ENCODE measurements around the gene MC3R.

Gene MC3R

GRCh38 chr20:56247954-56248782 lies at the start of gene MC3R:
Gene MC3R (plus strand): TSS chr20:56248732. CDS start chr20:56248844, 112 bp downstream.
- no peaks in the 10 kb centered on the region for H3K36me3 ChIP-seq (ENCODE audit: insufficient read depth, low read length)
- no peak within 1 kb of the TSS for H3K4me3 ChIP-seq
- DNase-seq (ENCODE audit: low read depth, low spot score) = no peak
- no peak for TF ChIP-seq POLR2AphosphoS5 (IDR thresholded peaks at IDR 0.05; ENCODE audit: borderline replicate concordance, low read depth, low read length)
- no peak for TF ChIP-seq FOXP2 (optimal IDR thresholded peaks at IDR 0.05; ENCODE audit: control extremely low read depth, extremely low read length, insufficient read depth)
- TF ChIP-seq EZH2 (IDR thresholded peaks at IDR 0.05) = no peak
- no peak within 1 kb of the TSS for H3K9ac ChIP-seq (ENCODE audit: insufficient read length)
- no peaks in the 10 kb centered on the region for H3K9me3 ChIP-seq (ENCODE audit: low read depth, low read length)
- no peak within 1 kb of the TSS for H3K27ac ChIP-seq

DNA sequence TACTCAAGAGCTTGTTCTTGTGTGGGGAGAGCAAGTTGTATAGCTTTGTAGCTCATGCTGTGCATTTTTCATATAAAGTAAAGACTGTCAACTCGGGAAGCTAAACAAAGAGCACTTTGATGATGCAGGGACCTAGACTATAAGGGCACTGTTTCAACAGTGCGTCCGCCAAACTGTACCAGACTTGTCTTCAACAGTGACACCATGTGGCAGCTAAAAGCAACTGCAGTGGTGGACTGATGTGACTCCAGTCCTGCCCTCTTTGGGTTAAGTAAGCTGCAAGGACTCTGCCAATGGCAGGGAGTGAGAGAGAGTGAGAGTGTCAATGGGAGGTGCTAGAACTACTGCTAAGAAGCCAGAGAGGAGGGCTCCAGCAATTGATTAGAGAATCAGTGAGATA lies 48.1 kb upstream of the MC3R start:
- no peak for DNase-seq (ENCODE audit: low read depth, low spot score)
- Histone ChIP-seq H3K27ac (no peak overlapping the region), H3K4me3 (no peak overlapping the region), H3K9ac (ENCODE audit: insufficient read length) (no peak overlapping the region), H3K9me3 (ENCODE audit: low read depth, low read length) (no peaks in the 10 kb centered on the region; the same call in 1 of the 2 replicates), H3K36me3 (ENCODE audit: insufficient read depth, low read length) (no peaks in the 10 kb centered on the region)
- TF ChIP-seq POLR2AphosphoS5 (IDR thresholded peaks at IDR 0.05; ENCODE audit: borderline replicate concordance, low read depth, low read length) = no peak
- no peak for TF ChIP-seq FOXP2 (optimal IDR thresholded peaks at IDR 0.05; ENCODE audit: control extremely low read depth, extremely low read length, insufficient read depth)
- TF ChIP-seq EZH2 (IDR thresholded peaks at IDR 0.05) = no peak

- no peak overlapping the region for H3K27ac ChIP-seq
- no peak overlapping the region for H3K9ac ChIP-seq (ENCODE audit: insufficient read length)
- H3K4me3 ChIP-seq = no peak overlapping the region
- no peak for TF ChIP-seq POLR2AphosphoS5 (IDR thresholded peaks at IDR 0.05; ENCODE audit: borderline replicate concordance, low read depth, low read length)
- no peak for TF ChIP-seq FOXP2 (optimal IDR thresholded peaks at IDR 0.05; ENCODE audit: control extremely low read depth, extremely low read length, insufficient read depth)
- TF ChIP-seq EZH2 (IDR thresholded peaks at IDR 0.05) = no peak
- no peaks in the 10 kb centered on the region for H3K36me3 ChIP-seq (ENCODE audit: insufficient read depth, low read length)
- DNase-seq (ENCODE audit: low read depth, low spot score) = no peak
- H3K9me3 ChIP-seq (ENCODE audit: low read depth, low read length) = no peaks in the 10 kb centered on the region; the same call in 1 of the 2 replicates
Measured at GRCh38 chr20:56202493-56203077, 45.9 kb upstream of the MC3R start.

- TF ChIP-seq POLR2AphosphoS5 (IDR thresholded peaks at IDR 0.05; ENCODE audit: borderline replicate concordance, low read depth, low read length) (no peak), FOXP2 (optimal IDR thresholded peaks at IDR 0.05; ENCODE audit: control extremely low read depth, extremely low read length, insufficient read depth) (no peak), EZH2 (IDR thresholded peaks at IDR 0.05) (no peak)
- H3K9me3 ChIP-seq (ENCODE audit: low read depth, low read length) = no peaks in the 10 kb centered on the region; the same call in 1 of the 2 replicates
- H3K4me3 ChIP-seq = no peak overlapping the region
- H3K27ac ChIP-seq = no peak overlapping the region
- DNase-seq (ENCODE audit: low read depth, low spot score) = no peak
- no peaks in the 10 kb centered on the region for H3K36me3 ChIP-seq (ENCODE audit: insufficient read depth, low read length)
- no peak overlapping the region for H3K9ac ChIP-seq (ENCODE audit: insufficient read length)
Measured at GRCh38 chr20:56204206-56204605, 44.3 kb upstream of the MC3R start.

DNA sequence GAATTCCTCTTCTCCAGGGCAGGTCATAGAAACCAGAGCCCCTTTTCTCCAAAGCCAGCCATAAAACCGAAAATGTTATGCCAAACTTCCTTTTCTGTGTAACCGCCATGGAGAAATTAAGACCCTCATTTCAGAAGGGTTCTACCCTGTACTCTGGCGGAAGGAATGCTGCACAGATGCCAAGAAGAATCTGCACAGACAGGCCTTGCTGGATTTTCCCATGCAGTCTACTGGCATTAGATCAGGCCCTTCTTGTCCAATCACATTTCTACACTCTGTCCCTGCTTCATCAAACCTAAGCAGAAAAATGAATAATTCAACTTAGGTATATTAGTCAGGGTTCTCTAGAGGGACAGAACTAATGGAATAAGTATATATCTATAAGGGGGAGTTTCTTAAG lies 43.2 kb upstream of the MC3R start:
- H3K9me3 ChIP-seq (ENCODE audit: low read depth, low read length) = no peaks in the 10 kb centered on the region
- H3K9ac ChIP-seq (ENCODE audit: insufficient read length) = no peak overlapping the region
- H3K27ac ChIP-seq = no peak overlapping the region
- TF ChIP-seq FOXP2 (optimal IDR thresholded peaks at IDR 0.05; ENCODE audit: control extremely low read depth, extremely low read length, insufficient read depth) (no peak), EZH2 (IDR thresholded peaks at IDR 0.05) (no peak), POLR2AphosphoS5 (IDR thresholded peaks at IDR 0.05; ENCODE audit: borderline replicate concordance, low read depth, low read length) (no peak)
- DNase-seq (ENCODE audit: low read depth, low spot score) = no peak
- H3K4me3 ChIP-seq = no peak overlapping the region
- H3K36me3 ChIP-seq (ENCODE audit: insufficient read depth, low read length) = no peaks in the 10 kb centered on the region

GRCh38 chr20:56207656-56208055 lies 40.9 kb upstream of the MC3R start:
- H3K9ac ChIP-seq (ENCODE audit: insufficient read length) = no peak overlapping the region
- H3K36me3 ChIP-seq (ENCODE audit: insufficient read depth, low read length) = no peaks in the 10 kb centered on the region
- DNase-seq (ENCODE audit: low read depth, low spot score) = no peak
- no peak overlapping the region for H3K27ac ChIP-seq
- TF ChIP-seq FOXP2 (optimal IDR thresholded peaks at IDR 0.05; ENCODE audit: control extremely low read depth, extremely low read length, insufficient read depth) (no peak), EZH2 (IDR thresholded peaks at IDR 0.05) (no peak), POLR2AphosphoS5 (IDR thresholded peaks at IDR 0.05; ENCODE audit: borderline replicate concordance, low read depth, low read length) (no peak)
- no peak overlapping the region for H3K4me3 ChIP-seq
- no peaks in the 10 kb centered on the region for H3K9me3 ChIP-seq (ENCODE audit: low read depth, low read length)

- no peak for DNase-seq (ENCODE audit: low read depth, low spot score)
- no peaks in the 10 kb centered on the region for H3K36me3 ChIP-seq (ENCODE audit: insufficient read depth, low read length)
- H3K9ac ChIP-seq (ENCODE audit: insufficient read length) = no peak overlapping the region
- H3K27ac ChIP-seq = no peak overlapping the region
- no peak overlapping the region for H3K4me3 ChIP-seq
- H3K9me3 ChIP-seq (ENCODE audit: low read depth, low read length) = no peaks in the 10 kb centered on the region
- TF ChIP-seq POLR2AphosphoS5 (IDR thresholded peaks at IDR 0.05; ENCODE audit: borderline replicate concordance, low read depth, low read length) (no peak), FOXP2 (optimal IDR thresholded peaks at IDR 0.05; ENCODE audit: control extremely low read depth, extremely low read length, insufficient read depth) (no peak), EZH2 (IDR thresholded peaks at IDR 0.05) (no peak)
Measured at GRCh38 chr20:56208121-56208520, 40.4 kb upstream of the MC3R start.

DNA sequence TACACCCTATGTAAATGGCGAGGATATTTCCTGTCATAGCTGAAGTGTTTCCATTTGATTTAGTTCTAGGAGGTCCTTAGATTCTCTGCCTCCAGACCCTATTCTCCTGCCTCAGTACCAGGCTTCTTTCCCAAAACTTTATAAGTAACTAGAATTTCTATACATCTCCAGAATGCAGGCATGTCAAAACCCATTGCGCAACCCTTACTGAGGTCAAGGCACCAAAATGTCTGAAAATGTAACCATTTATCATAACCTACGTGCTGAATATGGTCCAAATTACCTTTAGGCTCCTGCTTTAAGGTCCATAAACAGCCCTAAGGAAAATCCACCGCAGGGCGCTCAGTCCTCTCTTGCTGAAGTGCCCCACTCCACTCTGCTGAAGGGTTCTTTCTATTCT lies 37.5 kb upstream of the MC3R start:
- H3K9ac ChIP-seq (ENCODE audit: insufficient read length) = no peak overlapping the region
- H3K4me3 ChIP-seq = no peak overlapping the region
- TF ChIP-seq FOXP2 (optimal IDR thresholded peaks at IDR 0.05; ENCODE audit: control extremely low read depth, extremely low read length, insufficient read depth) (no peak), EZH2 (IDR thresholded peaks at IDR 0.05) (no peak), POLR2AphosphoS5 (IDR thresholded peaks at IDR 0.05; ENCODE audit: borderline replicate concordance, low read depth, low read length) (no peak)
- no peaks in the 10 kb centered on the region for H3K36me3 ChIP-seq (ENCODE audit: insufficient read depth, low read length)
- no peak overlapping the region for H3K27ac ChIP-seq
- no peak for DNase-seq (ENCODE audit: low read depth, low spot score)
- no peaks in the 10 kb centered on the region for H3K9me3 ChIP-seq (ENCODE audit: low read depth, low read length)

All from SK-N-MC (cell line).